ENCODE data around the gene CLEC4M.

CLEC4M gene

GRCh38 chr19:7762719-7763293, at the start of gene CLEC4M:
Gene CLEC4M (plus strand): TSS chr19:7763243. CDS start chr19:7763267, 24 bp downstream.
- no peak for DNase-seq

- DNase-seq, result no peak
Observed at GRCh38 chr19:7715671-7716070, 47.4 kb upstream of the CLEC4M start.

GRCh38 chr19:7716762-7717161, 46.3 kb upstream of the CLEC4M start:
- DNase-seq, result no peak

DNA sequence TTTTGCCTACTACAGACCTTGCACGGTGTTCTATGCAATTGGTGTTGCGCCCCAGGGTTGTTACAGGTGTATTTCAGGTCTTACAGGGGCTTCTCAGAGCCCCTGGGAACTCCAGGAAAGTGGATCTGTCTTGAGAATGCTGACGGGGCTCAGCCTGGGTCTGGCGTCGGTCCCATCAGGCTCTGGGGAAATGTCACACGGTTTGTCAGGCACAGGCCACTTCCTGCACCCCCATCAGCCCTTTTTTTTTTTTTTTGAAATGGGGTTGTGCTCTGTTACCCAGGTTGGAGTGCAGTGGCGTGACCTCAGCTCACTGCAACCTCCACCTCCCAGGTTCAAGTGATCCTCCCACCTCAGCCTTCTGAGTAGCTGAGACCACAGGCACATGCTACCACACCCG, 44.4 kb upstream of the CLEC4M start:
- DNase-seq, result no peak

GRCh38 chr19:7720351-7720750, 42.7 kb upstream of the CLEC4M start:
- no peak for DNase-seq

GRCh38 chr19:7722231-7722651, 40.8 kb upstream of the CLEC4M start:
- DNase-seq, result no peak

DNA sequence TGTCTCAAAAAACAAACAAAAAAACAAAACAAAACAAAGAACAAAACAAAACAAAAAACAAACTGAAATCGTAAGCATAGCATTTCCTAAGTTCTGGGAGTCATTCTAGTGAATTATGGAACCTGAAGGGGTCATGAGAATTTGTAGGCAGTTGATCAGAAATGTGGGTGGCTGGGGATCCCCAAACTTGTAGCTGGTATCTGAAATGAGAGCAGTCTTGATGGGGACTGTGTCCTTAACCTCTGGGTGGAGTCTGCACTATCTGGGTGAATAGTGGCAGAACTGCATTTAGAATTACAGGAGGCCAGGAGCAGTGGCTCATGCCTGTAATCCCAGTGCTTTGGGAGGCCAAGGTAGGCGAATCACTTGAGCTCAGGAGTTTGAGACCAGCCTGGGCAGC, 37.3 kb upstream of the CLEC4M start:
- no peak for DNase-seq

GRCh38 chr19:7729211-7729610, 33.8 kb upstream of the CLEC4M start:
- DNase-seq, result no peak

DNA sequence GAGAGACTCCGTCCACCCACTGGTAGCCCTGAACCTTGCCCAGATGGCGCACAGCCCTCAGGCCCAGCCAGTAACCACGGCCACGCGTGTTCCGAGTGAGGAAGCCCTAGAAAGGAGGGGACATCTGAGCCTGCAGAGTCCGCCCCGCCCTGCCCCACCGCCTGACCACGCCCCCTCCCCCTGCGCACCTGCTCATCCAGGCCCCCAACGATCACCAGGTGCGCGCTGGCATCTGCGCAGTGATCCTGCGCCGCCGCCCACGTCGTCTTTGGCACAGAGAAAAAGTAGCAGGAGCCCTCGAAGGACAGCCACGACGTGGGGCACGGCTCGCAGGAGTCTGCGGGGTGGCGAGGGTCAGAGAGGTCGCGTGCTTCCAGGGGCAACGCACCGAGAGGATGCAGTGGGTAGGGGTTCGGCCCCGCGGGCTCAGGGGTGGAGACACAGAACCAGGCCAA, 33.2 kb upstream of the CLEC4M start:
- DNase-seq, result no peak

GRCh38 chr19:7730286-7731217, 32.5 kb upstream of the CLEC4M start:
- no peak for DNase-seq

DNA sequence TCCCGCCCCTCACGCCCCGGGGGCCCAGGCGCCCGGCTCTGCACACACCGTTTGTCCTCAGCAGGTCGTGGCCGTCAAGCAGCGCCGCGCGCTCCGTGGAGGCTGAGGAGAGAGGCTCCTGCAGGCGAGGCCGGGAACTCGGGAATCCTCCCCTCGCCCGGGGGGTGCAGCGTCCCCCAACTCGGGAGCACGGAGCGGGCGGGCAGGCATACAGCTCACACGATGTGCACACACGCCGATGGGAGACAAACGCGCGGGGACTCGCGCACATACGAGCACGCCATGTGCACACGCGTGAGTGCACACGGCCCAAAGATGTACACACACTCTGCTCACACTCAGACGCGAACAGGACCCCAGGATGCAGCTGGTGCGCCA, 31.8 kb upstream of the CLEC4M start:
- no peak for DNase-seq

DNA sequence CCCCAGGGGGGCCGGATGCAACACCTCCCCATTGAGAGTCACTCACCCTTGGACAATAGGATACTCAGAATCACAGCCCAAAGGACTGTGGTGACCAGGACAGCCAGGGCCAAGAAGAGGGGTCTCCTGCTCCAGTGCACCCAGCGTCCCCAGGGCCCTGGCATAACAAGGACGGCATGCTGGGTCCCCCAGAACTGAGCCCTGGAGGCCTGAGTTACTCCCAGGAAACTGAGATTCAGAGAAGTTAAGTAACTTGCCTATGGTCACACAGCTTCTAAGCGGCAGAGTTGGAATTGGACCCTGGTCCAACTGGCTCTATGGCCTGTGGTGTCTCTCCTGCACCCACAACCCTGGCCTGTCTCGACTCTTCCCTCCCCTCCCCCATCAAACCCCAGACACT, 31.4 kb upstream of the CLEC4M start:
- no peak for DNase-seq

GRCh38 chr19:7732045-7732444, 31.0 kb upstream of the CLEC4M start, which contains the start of gene CLEC4G:
Gene CLEC4G (minus strand): TSS chr19:7732110. CDS start chr19:7732102, 8 bp downstream.
- no peak for DNase-seq

GRCh38 chr19:7733376-7733775, 29.7 kb upstream of the CLEC4M start:
- DNase-seq, result no peak

DNA sequence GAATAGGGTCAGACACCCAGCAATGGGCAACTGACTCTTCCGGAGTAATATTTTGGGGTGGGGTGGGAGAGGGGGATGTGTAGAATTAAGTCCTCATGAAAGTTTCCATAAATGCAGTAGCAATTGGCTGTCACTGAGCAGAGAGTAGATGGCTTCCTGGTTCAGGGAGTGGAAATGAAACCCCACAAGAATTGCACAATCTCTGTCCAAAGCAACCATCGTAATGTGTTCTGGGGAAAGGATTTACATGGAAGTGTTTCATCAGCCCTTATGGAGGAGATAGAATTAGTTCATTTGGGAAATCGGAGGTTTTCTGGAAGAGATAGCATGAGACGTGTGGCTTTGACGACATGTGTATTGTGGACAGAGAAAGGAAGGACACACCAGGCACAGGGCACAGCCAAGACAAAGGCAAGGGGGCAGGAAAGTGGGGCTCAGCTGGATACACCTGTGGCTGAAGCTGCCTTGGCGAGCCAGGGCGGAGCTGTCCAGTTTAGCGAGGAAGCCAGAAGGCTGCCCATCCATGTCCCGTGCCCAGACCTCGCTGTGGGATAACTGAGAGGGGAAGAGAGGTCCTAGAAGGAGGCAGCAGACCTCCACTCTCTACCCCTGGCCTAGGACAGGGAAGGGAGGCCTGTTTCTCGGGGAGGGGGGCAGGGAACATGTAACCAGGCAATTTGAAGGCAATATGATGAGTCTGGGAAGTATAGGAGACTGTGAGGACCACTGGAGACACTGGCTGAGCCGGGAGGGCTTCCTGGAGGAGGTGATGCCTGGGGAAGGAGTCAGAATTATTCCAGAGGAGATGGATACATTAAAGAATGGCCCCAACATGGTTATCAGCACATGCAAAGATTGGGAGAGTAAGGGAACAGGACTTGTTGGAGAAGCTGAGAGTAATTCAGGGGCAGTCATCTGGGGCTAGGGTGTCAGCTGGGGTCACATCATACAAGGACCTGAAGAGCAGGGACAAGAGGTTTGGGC, 28.5 kb upstream of the CLEC4M start:
- DNase-seq, result no peak

DNA sequence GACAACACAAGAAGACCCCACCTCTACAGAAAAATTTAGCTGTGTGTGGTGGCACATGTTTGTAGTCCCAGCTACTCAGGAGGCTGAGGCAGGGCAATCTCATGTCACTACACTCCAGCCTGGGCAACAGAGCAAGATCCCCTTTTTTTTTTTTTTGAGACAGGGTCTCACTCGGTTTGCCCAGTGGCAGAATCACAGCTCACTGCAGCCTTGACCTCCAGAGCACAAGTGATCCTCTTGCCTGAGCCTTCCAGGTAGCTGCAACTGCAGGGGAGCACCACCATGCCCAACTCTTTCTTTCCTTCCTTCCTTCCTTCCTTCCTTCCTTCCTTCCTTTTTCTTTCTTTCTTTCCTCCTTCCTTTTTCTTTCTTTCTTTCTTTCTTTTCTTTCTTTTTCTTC, 26.9 kb upstream of the CLEC4M start:
- DNase-seq, result no peak

DNA sequence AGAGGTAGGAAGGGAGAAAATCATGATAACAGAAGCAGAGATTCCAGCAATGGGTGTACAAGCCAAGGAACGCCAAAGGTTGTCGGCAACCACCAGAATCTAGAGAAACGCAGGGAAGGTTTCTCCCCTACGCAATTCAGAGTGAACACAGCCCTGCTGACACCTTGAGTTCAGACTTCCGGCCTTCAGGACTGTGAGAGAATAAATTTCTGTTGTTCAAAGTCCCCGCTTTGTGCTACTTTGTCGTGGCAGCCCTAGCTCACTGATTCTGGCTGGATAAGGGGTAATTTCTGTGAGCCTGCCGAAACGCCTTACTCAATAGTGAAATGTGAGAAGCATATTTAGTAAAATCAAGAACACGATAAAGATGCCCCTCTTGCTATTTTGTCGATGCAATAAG, 25.8 kb upstream of the CLEC4M start:
- no peak for DNase-seq

GRCh38 chr19:7738023-7738422, 25.0 kb upstream of the CLEC4M start:
- no peak for DNase-seq

DNA sequence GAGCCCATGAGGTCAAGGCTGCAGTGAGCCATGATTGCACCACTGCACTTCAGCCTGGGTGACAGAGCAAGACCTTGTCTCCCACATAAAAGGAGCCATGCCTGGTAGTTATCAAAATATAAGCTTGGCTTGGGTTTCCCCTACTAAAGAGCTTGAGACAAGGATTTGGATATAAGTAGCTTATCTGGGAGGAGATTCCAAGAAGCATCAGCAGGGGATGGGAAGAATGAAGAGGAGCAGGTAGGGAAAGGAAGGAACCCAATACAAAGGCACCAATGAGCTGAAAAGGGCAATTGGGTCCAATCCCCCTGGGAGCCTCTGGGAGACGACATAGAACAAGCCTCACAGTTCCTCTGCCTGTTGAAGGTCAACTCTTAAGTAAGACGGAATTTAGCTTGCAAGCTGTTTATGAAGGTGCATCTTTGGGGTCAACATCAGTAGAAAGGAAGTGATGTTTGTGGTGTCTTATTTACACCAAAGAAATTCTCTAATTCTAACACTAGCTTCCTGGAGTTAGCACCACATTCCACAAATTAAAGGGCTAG, 23.8 kb upstream of the CLEC4M start:
- no peak for DNase-seq

- DNase-seq, result no peak
Observed at GRCh38 chr19:7739801-7740681, 23.0 kb upstream of the CLEC4M start.

DNA sequence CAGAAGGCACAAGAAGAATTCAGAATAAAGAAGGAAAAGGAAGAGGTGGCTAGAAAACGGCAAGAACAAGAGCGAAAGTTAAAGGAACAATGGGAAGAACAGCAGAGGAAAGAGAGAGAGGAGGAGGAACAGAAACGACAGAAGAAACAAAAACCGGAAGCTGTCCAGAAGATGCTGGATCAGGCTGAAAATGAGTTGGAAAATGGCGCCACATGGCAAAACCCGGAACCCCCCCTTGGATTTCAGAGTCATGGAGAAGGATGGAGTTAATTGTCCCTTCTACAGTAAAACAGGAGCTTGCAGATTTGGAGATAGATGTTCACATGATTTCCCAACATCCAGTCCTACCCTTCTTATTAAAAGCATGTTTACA, 22.4 kb upstream of the CLEC4M start:
- DNase-seq, result no peak

DNA sequence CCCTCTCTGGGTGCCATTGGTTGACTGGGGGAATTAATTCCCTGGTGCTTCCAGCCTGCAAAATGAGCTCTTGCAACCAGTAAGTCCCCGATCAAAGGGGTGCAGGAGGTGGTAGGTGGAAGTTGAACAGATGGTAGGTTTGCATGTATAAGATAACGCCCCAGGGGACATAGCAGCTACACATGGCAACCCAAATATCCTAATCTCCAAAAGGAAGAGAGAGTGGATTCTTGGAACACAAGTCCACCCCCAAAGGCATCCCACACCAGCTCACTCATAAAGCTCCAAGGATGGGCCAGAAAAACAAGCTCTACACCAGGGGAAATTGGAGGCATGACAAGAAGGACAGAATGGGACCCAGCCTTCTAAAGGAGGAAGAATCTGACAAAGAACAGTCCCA, 20.5 kb upstream of the CLEC4M start:
- DNase-seq, result no peak

Data from NCI-H446 treated with DMSO at 0.1 percent for 48 hours (cell line).